ENCODE measurements around the gene RTL1.

GRCh38 chr14:100887728-100888335, 15.7 kb downstream of the RTL1 start:
- TF ChIP-seq GATA3 (IDR thresholded peaks at IDR 0.05; ENCODE audit: low read depth, low read length), result no peak
- no peak for TF ChIP-seq GATA2 (IDR thresholded peaks at IDR 0.05; ENCODE audit: low read depth, low read length)

Measured in SH-SY5Y (cell line).